H1 (cell line): ENCODE results near the gene SYT13. TPM values are rescaled to one million over a fixed set of nuclear protein-coding genes. Genes with fewer than 3 reads are reported as not detected.

Experiments
- CTCF ChIA-PET: fragments of 300-600 bp; sonication (Branson Sonifier 250); formaldehyde crosslinking; loops from one replicate; lab custom pipeline; 2021; ENCODE audit not compliant: partially characterized antibody; lab: Charles Lee
- POLR2A ChIA-PET: fragments of 300-600 bp; sonication (Branson Sonifier 250); formaldehyde crosslinking; loops from one replicate; lab custom pipeline; 2021; ENCODE audit warnings: inconsistent platforms; ENCODE audit not compliant: partially characterized antibody; lab: Charles Lee
- DNase-seq, 2 experiments: peaks; one replicate each; pipeline versions ENCODE4 v3.0.0 to v3.0.0-alpha.2; 2010 to 2022; ENCODE audit warnings: low spot score in 2 of 2, low read depth in 1 of 2, mixed read lengths in 1 of 2
- FAIRE-seq: peaks from 2 replicates; lab custom pipeline; 2011; peaks lifted over from hg19 to GRCh38; lab: Jason Lieb, UNC
- H2AFZ ChIP-seq: 2 replicates; pipeline ENCODE4 v1.8.1; 2012; ENCODE audit warnings: low read length, inconsistent platforms
- H2AK5ac ChIP-seq: 2 replicates; pipeline ENCODE4 v1.6.1; 2013; ENCODE audit warnings: low read depth, low read length
- H2BK120ac ChIP-seq: replicated peaks from 2 replicates; pipeline ENCODE3; 2013; ENCODE audit warnings: low read depth, low read length, inconsistent platforms
- H2BK12ac ChIP-seq: 2 replicates; pipeline ENCODE4 v1.6.1; 2013; ENCODE audit warnings: low read depth, low read length
- H2BK15ac ChIP-seq: 2 replicates; pipeline ENCODE4 v1.6.1; 2013; ENCODE audit warnings: low read length
- H2BK20ac ChIP-seq: 2 replicates; pipeline ENCODE4 v1.6.1; 2013; ENCODE audit warnings: low read length
- H2BK5ac ChIP-seq: 2 replicates; pipeline ENCODE4 v1.6.1; 2013; ENCODE audit warnings: low read depth, low read length
- H3K14ac ChIP-seq: 2 replicates; pipeline ENCODE4 v1.6.1; 2013; ENCODE audit warnings: inconsistent platforms; ENCODE audit not compliant: insufficient read length
- H3K18ac ChIP-seq: 2 replicates; pipeline ENCODE4 v1.6.1; 2013; ENCODE audit warnings: low read length; ENCODE audit errors: extremely low read depth
- H3K23ac ChIP-seq: 2 replicates; pipeline ENCODE4 v1.6.1; 2013; ENCODE audit warnings: inconsistent platforms; ENCODE audit not compliant: insufficient read length
- H3K23me2 ChIP-seq: 2 replicates; pipeline ENCODE4 v1.6.1; 2013; ENCODE audit warnings: low read depth, low read length
- H3K27ac ChIP-seq: 2 replicates; pipeline ENCODE4 v1.6.1; 2011; ENCODE audit warnings: low read depth, low read length, inconsistent platforms
- H3K27me3 ChIP-seq, 4 experiments: replicated peaks in 1 of 4; 1 replicate in 1 of 4; 2 replicates in 3 of 4; pipeline versions ENCODE4 v1.6.1 to v1.8.1; 2011 to 2013; ENCODE audit warnings: low read length in 3 of 4, mild to moderate bottlenecking in 3 of 4, inconsistent platforms in 2 of 4, mixed read lengths in 2 of 4, moderate library complexity in 1 of 4; ENCODE audit not compliant: control insufficient read depth in 3 of 4, insufficient read depth in 3 of 4; ENCODE audit errors: extremely low read depth in 1 of 4
- H3K36me3 ChIP-seq, 4 experiments: 2 replicates each; pipeline versions ENCODE4 v1.6.1 to v1.8.1; 2011 to 2013; ENCODE audit warnings: mild to moderate bottlenecking in 4 of 4, low read length in 3 of 4, moderate library complexity in 2 of 4, control low read depth in 1 of 4, inconsistent platforms in 1 of 4; ENCODE audit not compliant: insufficient read depth in 4 of 4, control insufficient read depth in 2 of 4
- H3K4ac ChIP-seq: replicated peaks from 2 replicates; pipeline ENCODE3; 2013; ENCODE audit warnings: low read length, low read depth, mixed read lengths, inconsistent platforms; ENCODE audit not compliant: insufficient read length
- H3K4me1 ChIP-seq, 4 experiments: replicated peaks in 1 of 4; 1 replicate in 1 of 4; 2 replicates in 3 of 4; pipeline versions ENCODE4 v1.6.1 to v1.8.1; 2011 to 2013; ENCODE audit warnings: low read length in 3 of 4, inconsistent platforms in 2 of 4, mixed read lengths in 1 of 4; ENCODE audit not compliant: insufficient read depth in 4 of 4, control insufficient read depth in 3 of 4
- H3K4me2 ChIP-seq, 2 experiments: 2 replicates each; pipeline versions ENCODE4 v1.6.1 to v1.8.1; 2011 to 2013; ENCODE audit warnings: low read depth in 2 of 2, low read length in 2 of 2, control low read depth in 1 of 2, inconsistent platforms in 1 of 2, mild to moderate bottlenecking in 1 of 2; ENCODE audit not compliant: insufficient read depth in 1 of 2
- H3K4me3 ChIP-seq, 4 experiments: fragments of 200-600, 300-600 bp in 1 of 4; sonication (generic), shearing (Covaris generic), sonication (Bioruptor Twin) in 1 of 4; 2 replicates each; pipeline versions ENCODE4 v1.5.1 to v1.8.1; 2011 to 2016; ENCODE audit warnings: low read length in 4 of 4, low read depth in 3 of 4, control low read depth in 2 of 4, inconsistent platforms in 2 of 4, mild to moderate bottlenecking in 2 of 4, mixed read lengths in 1 of 4, moderate library complexity in 1 of 4; ENCODE audit not compliant: insufficient read depth in 2 of 4; ENCODE audit errors: extremely low read depth in 1 of 4
- H3K56ac ChIP-seq: replicated peaks from 2 replicates; pipeline ENCODE3; 2013; ENCODE audit warnings: low read depth, mild to moderate bottlenecking, mixed read lengths, low read length, inconsistent platforms; ENCODE audit not compliant: insufficient read length
- H3K79me1 ChIP-seq: 2 replicates; pipeline ENCODE4 v1.6.1; 2013; ENCODE audit warnings: low read depth, low read length, control low read depth
- H3K79me2 ChIP-seq, 2 experiments: 2 replicates each; pipeline versions ENCODE4 v1.6.1 to v1.8.1; 2012 to 2013; ENCODE audit warnings: low read length in 2 of 2, mild to moderate bottlenecking in 2 of 2, inconsistent platforms in 1 of 2; ENCODE audit not compliant: insufficient read depth in 2 of 2, control insufficient read depth in 1 of 2
- H3K9ac ChIP-seq, 4 experiments: replicated peaks in 1 of 4; 1 replicate in 1 of 4; 2 replicates in 3 of 4; pipeline versions ENCODE4 v1.6.1 to v1.8.1; 2011 to 2013; ENCODE audit warnings: low read depth in 3 of 4, low read length in 3 of 4, control low read depth in 2 of 4, mild to moderate bottlenecking in 2 of 4, moderate library complexity in 2 of 4, inconsistent platforms in 1 of 4; ENCODE audit errors: extremely low read depth in 1 of 4
- H3K9me3 ChIP-seq, 2 experiments: 2 replicates each; pipeline versions ENCODE4 v1.6.1 to v1.8.1; 2012 to 2013; ENCODE audit warnings: mild to moderate bottlenecking in 2 of 2, moderate library complexity in 2 of 2, control low read depth in 1 of 2, inconsistent platforms in 1 of 2, low read depth in 1 of 2, low read length in 1 of 2, mixed read lengths in 1 of 2; ENCODE audit not compliant: insufficient read depth in 2 of 2
- H4K20me1 ChIP-seq, 2 experiments: replicated peaks in 1 of 2; 2 replicates each; pipeline versions ENCODE3 to v1.8.1; 2011 to 2013; ENCODE audit warnings: inconsistent platforms in 2 of 2, low read length in 2 of 2, mild to moderate bottlenecking in 1 of 2; ENCODE audit not compliant: insufficient read depth in 2 of 2, control insufficient read depth in 1 of 2
- H4K5ac ChIP-seq: 2 replicates; pipeline ENCODE4 v1.6.1; 2013; ENCODE audit warnings: low read length, low read depth, mixed read lengths, inconsistent platforms; ENCODE audit not compliant: insufficient read length
- H4K8ac ChIP-seq: 2 replicates; pipeline ENCODE4 v1.8.0; 2013; ENCODE audit warnings: mild to moderate bottlenecking, moderate library complexity, low read length, inconsistent platforms; ENCODE audit not compliant: insufficient read depth; ENCODE audit errors: extremely low read depth
- H4K91ac ChIP-seq: replicated peaks from 2 replicates; pipeline ENCODE3; 2013; ENCODE audit warnings: low read length, mixed read lengths, inconsistent platforms; ENCODE audit not compliant: insufficient read length
- GABPA ChIP-seq: IDR thresholded peaks from 2 replicates; pipeline ENCODE4 v1.6.1; 2011; ENCODE audit warnings: mild to moderate bottlenecking, low read length, moderate library complexity, borderline replicate concordance; ENCODE audit not compliant: insufficient read depth
- HDAC6 ChIP-seq: IDR thresholded peaks from one replicate; pipeline ENCODE4 v1.7.1; 2012; ENCODE audit warnings: low read depth, mild to moderate bottlenecking, inconsistent platforms, low read length, moderate library complexity
- POLR2A ChIP-seq, 2 experiments: IDR thresholded peaks; 1 replicate in 1 of 2; 2 replicates in 1 of 2; pipeline ENCODE4 v1.6.1; 2011; ENCODE audit warnings: low read depth in 2 of 2, low read length in 2 of 2, mild to moderate bottlenecking in 2 of 2; ENCODE audit errors: control extremely low read depth in 1 of 2
- SIX5 ChIP-seq: IDR thresholded peaks from 2 replicates; pipeline ENCODE4 v1.6.1; 2011; ENCODE audit warnings: mild to moderate bottlenecking, low read depth, low read length
- SRF ChIP-seq: IDR thresholded peaks from 2 replicates; pipeline ENCODE4 v1.6.1; 2011; ENCODE audit warnings: mild to moderate bottlenecking, low read depth, low read length, moderate library complexity
- YY1 ChIP-seq: IDR thresholded peaks from 2 replicates; pipeline ENCODE4 v1.6.1; 2011; ENCODE audit warnings: low read depth, mild to moderate bottlenecking, low read length
- WGBS, 2 experiments: shearing (Covaris generic) in 1 of 2; methylation state at CpG; one replicate each; pipeline versions ENCODE4 v1.1.6 to v1.1.7; 2013 to 2015; ENCODE audit warnings: low lambda C conversion rate in 2 of 2, mixed read lengths in 2 of 2, inconsistent platforms in 1 of 2, low coverage in 1 of 2, missing lambda C conversion rate in 1 of 2; ENCODE audit not compliant: insufficient replicate concordance in 2 of 2, insufficient coverage in 1 of 2, insufficient read length in 1 of 2; ENCODE audit errors: extremely low coverage in 1 of 2, missing lambda C conversion rate in 1 of 2; 5-methylcytosine and 5-hydroxymethylcytosine counted together
- polyA plus RNA-seq, 7 experiments: library from polyadenylated mRNA; depleted of rRNA in 3 of 7; stranded (reverse) in 5 of 7; unstranded in 2 of 7; fragments of >200 nt in 5 of 7; fragments of 200-250 nt in 2 of 7; gene quantifications; 1 replicate in 5 of 7; 2 replicates in 1 of 7; 4 replicates in 1 of 7; pipeline versions ENCODE4 v1.2.1 to v1.2.3, GENCODE V29; 2011 to 2013; ENCODE audit warnings: missing spikeins in 2 of 7, mixed read lengths in 2 of 7
- total RNA-seq: library from RNA; stranded (reverse); fragmentation: NEBNext Ultra II Directional; extraction: Animal tissue kit (Norgen Biotek cat#: 25700); gene quantifications from 2 replicates; pipeline ENCODE4 v1.2.1, GENCODE V29; 2021

Gene SYT13
- total and polyA plus RNA-seq, 2 of the 8 experiments (the other 6 are each of a cell fraction or from before 2014, with no cell fraction given) = 4.8 to 13.2 TPM

- no peak overlapping the region for H2BK120ac ChIP-seq
- TF ChIP-seq HDAC6 (no peak), SIX5 (no peak), GABPA (no peak), SRF (no peak), POLR2A (IDR thresholded peaks at IDR 0.05; ENCODE audit: control extremely low read depth in 1 of 2, low read depth in 2 of 2, low read length in 2 of 2) (no peak), YY1 (no peak)
- H3K4me3 ChIP-seq = no peak overlapping the region
- no peaks in the 10 kb centered on the region for H3K27me3 ChIP-seq
- H2AFZ ChIP-seq = no peak overlapping the region
- H4K8ac ChIP-seq = no peak overlapping the region; the same call in 1 of the 2 replicates
- H3K4me1 ChIP-seq = peaks cover 0 to 4% (median 2%) of the 10 kb centered on the region in 4 experiments; a peak in 2 of 7 replicates
- H3K9me3 ChIP-seq = no peaks in the 10 kb centered on the region
- H3K23me2 ChIP-seq = no peaks in the 10 kb centered on the region
- H3K23ac ChIP-seq = no peak overlapping the region
- ChIA-PET CTCF (interaction anchor here (0.6 to 9.7 kb wide), 53 partner anchors 11 to 677 kb away, joined by 3 to 78 read pairs (median 4); no protein-coding TSS in a partner anchor), POLR2A (interaction anchor here (1.0 to 1.2 kb wide), 2 partner anchors 8 to 122 kb away, joined by 3 to 6 read pairs; no protein-coding TSS in a partner anchor)
- H3K36me3 ChIP-seq = no peaks in the 10 kb centered on the region
- no peaks in the 10 kb centered on the region for H3K79me2 ChIP-seq
- 91% methylated on average over 14 of the region's 14 CpGs; no CpG with 5 or more reads in 1 of the 2 experiments for WGBS, 2 experiments
- H4K91ac ChIP-seq = no peak overlapping the region
- no peak overlapping the region for H3K14ac ChIP-seq
- no peak overlapping the region for H3K27ac ChIP-seq
- H2BK12ac ChIP-seq = no peak overlapping the region
- no peak overlapping the region for H2BK5ac ChIP-seq
- no peak for FAIRE-seq
- H3K9ac ChIP-seq = no peak overlapping the region
- H3K79me1 ChIP-seq = no peaks in the 10 kb centered on the region
- H3K4me2 ChIP-seq = no peak overlapping the region
- H3K18ac ChIP-seq = no peak overlapping the region
- H2AK5ac ChIP-seq = no peak overlapping the region
- no peak overlapping the region for H2BK20ac ChIP-seq
- no peak overlapping the region for H3K4ac ChIP-seq
- no peak overlapping the region for H4K5ac ChIP-seq
- H3K56ac ChIP-seq = no peak overlapping the region
- H2BK15ac ChIP-seq = no peak overlapping the region
- H4K20me1 ChIP-seq = no peaks in the 10 kb centered on the region
- DNase-seq = no peak
These were observed 52.4 kb downstream of the SYT13 start for GRCh38 chr11:45233804-45234170.
